Neural crest cell (in vitro differentiated cells): Measurements from ENCODE around the gene NPAS3. TPM values are rescaled to one million over a fixed set of nuclear protein-coding genes. Genes with fewer than 3 reads are reported as not detected.

ENCODE experiments used
- DNase-seq: peaks from one replicate; pipeline ENCODE4 v3.0.0; 2021; ENCODE audit warnings: low read depth, mixed read lengths, low spot score
- H3K27ac Mint-ChIP-seq: one replicate; pipeline ENCODE4 v1.8.0; 2021; ENCODE audit warnings: mild to moderate bottlenecking, mixed read lengths; ENCODE audit not compliant: unreplicated experiment
- H3K27me3 Mint-ChIP-seq: 2 replicates; pipeline ENCODE4 v1.8.0; 2021; ENCODE audit warnings: low read depth, mild to moderate bottlenecking, mixed read lengths
- H3K36me3 Mint-ChIP-seq: 2 replicates; pipeline ENCODE4 v1.8.0; 2021; ENCODE audit warnings: low read depth, mild to moderate bottlenecking, mixed read lengths
- H3K4me1 Mint-ChIP-seq: 2 replicates; pipeline ENCODE4 v1.8.0; 2021; ENCODE audit warnings: mixed read lengths
- H3K4me3 Mint-ChIP-seq: one replicate; pipeline ENCODE4 v1.8.0; 2021; ENCODE audit warnings: mild to moderate bottlenecking, mixed read lengths
- H3K9me3 Mint-ChIP-seq: 2 replicates; pipeline ENCODE4 v1.8.0; 2021; ENCODE audit warnings: mixed read lengths
- CTCF ChIP-seq: fragments of 200-600 bp; sonication (generic); conservative IDR thresholded peaks from 2 replicates; pipeline ENCODE4 v1.5.0; 2021; ENCODE audit warnings: antibody characterized with exemption, mild to moderate bottlenecking
- total RNA-seq: library from RNA; stranded (reverse); gene quantifications from 2 replicates; pipeline ENCODE4 v1.2.1, GENCODE V29; 2021

The NPAS3 gene
- total RNA-seq, 1 donor from 2014 or later = 18.2 TPM

GRCh38 chr14:33539918-33540357, 601.3 kb downstream of the NPAS3 start:
- Mint-ChIP-seq H3K4me3 (no peak overlapping the region), H3K27me3 (no peaks in the 10 kb centered on the region), H3K9me3 (peaks cover 2% of the 10 kb centered on the region), H3K4me1 (peaks cover 36% of the 10 kb centered on the region), H3K36me3 (no peaks in the 10 kb centered on the region), H3K27ac (no peak overlapping the region)
- TF ChIP-seq CTCF = no peak
- DNase-seq = no peak

GRCh38 chr14:33541171-33541570, 602.5 kb downstream of the NPAS3 start:
- Mint-ChIP-seq H3K4me3 (no peak overlapping the region), H3K36me3 (no peaks in the 10 kb centered on the region), H3K9me3 (peaks cover 3% of the 10 kb centered on the region), H3K4me1 (peaks cover 36% of the 10 kb centered on the region), H3K27ac (no peak overlapping the region), H3K27me3 (no peaks in the 10 kb centered on the region)
- DNase-seq = no peak
- no peak for TF ChIP-seq CTCF

GRCh38 chr14:33542338-33543287, 603.9 kb downstream of the NPAS3 start:
- Mint-ChIP-seq H3K9me3 (peaks cover 3% of the 10 kb centered on the region), H3K36me3 (no peaks in the 10 kb centered on the region), H3K4me3 (no peak overlapping the region), H3K27me3 (no peaks in the 10 kb centered on the region), H3K4me1 (peaks cover 36% of the 10 kb centered on the region), H3K27ac (no peak overlapping the region)
- no peak for TF ChIP-seq CTCF
- DNase-seq = no peak

DNA sequence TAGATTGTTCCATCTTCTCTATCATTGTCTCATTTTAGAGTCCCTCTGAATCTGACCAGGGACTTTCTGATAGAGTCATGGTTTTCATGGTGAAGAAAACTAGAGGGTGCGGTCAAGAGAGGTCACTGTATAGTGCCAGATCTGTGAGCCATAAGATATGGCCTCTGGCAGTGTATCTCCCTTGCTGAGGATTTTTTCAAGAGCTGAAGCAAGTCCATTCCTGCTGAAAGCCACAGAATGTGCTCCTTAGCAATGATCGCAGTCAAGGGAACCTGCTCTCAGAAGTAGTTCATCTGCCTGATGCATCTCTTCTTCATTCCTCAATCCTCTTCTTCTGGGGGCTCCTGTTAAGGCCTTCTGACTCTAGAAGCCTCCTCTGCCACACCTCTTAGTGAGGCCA, 607.0 kb downstream of the NPAS3 start:
- Mint-ChIP-seq H3K27me3 (no peaks in the 10 kb centered on the region), H3K27ac (no peak overlapping the region), H3K4me1 (peaks cover 29% of the 10 kb centered on the region), H3K9me3 (peaks cover 3% of the 10 kb centered on the region), H3K36me3 (no peaks in the 10 kb centered on the region), H3K4me3 (no peak overlapping the region)
- no peak for DNase-seq
- TF ChIP-seq CTCF = no peak

GRCh38 chr14:33548606-33549005, 609.9 kb downstream of the NPAS3 start:
- Mint-ChIP-seq H3K36me3 (no peaks in the 10 kb centered on the region), H3K27me3 (no peaks in the 10 kb centered on the region), H3K4me3 (no peak overlapping the region), H3K9me3 (peaks cover 3% of the 10 kb centered on the region), H3K4me1 (peaks cover 16% of the 10 kb centered on the region), H3K27ac (no peak overlapping the region)
- DNase-seq = no peak
- no peak for TF ChIP-seq CTCF
